ENCODE results near the gene SIKE1.
"Not testable (repeated sequence)": the region's sequence is repeated elsewhere in the genome, so short reads cannot be mapped to it uniquely, and the experiment has no call there.

Gene SIKE1

DNA sequence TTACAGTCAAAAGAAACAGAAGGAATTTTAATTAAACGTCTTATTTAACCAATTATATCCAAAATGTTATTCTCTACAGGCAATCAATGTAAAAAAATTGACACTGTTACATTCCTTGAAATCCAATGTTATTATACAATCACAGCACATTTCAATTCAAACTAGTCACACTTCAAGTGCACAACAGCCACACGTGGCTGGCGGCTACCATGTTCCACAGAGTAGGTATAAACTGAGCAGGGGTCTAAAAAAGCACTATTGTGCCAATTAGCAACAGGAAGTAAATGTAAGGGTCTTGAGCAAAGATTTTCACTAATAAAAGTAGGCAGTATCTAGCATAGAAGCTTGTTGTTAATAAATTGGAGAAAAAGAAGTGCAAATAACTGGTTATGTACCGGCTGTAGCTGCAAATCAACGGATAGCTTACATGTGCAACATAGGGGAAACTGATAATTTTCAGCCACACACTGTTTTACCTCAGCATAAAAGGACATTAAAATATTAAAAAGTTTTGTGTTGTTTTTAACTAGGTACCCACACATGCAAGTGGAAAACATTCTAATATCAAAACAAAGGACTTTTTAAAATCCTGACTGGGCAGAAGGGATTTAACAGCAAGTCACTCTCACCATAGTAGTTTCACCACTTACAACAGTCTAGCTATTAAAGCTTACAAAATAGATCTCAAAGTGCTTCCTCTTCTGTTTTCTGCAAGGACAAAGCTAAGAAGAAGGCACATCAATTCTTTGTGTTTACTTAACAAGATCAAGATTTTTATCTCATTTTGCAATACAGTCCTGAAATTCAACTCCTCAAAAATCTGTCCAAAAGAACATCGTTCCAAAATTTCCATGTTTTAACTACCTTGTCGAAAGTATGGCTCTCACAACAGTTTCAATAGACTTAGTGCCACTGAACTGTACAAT is 25.2 kb downstream of the SIKE1 start:
- peak overlapping the region; percentile 24; the same call in 1 of the 2 replicates for H3K27ac ChIP-seq (ENCODE audit: low read depth, low read length)
- no peak overlapping the region for H3K9ac ChIP-seq (ENCODE audit: low read length)
- H3K36me3 ChIP-seq (ENCODE audit: control insufficient read depth, insufficient read depth, low read length): peaks cover 20% of the 10 kb centered on the region
- H3K4me3 ChIP-seq (ENCODE audit: low read depth, low read length): peak overlapping the region; percentile 85
- H3K27me3 ChIP-seq (ENCODE audit: control insufficient read depth, insufficient read depth, low read length): no peaks in the 10 kb centered on the region
- H3K4me1 ChIP-seq (ENCODE audit: control insufficient read depth, insufficient read depth, low read length): peaks cover 40% of the 10 kb centered on the region
- H3K9me3 ChIP-seq (ENCODE audit: control insufficient read depth, insufficient read depth, low read depth, low read length): no peaks in the 10 kb centered on the region

DNA sequence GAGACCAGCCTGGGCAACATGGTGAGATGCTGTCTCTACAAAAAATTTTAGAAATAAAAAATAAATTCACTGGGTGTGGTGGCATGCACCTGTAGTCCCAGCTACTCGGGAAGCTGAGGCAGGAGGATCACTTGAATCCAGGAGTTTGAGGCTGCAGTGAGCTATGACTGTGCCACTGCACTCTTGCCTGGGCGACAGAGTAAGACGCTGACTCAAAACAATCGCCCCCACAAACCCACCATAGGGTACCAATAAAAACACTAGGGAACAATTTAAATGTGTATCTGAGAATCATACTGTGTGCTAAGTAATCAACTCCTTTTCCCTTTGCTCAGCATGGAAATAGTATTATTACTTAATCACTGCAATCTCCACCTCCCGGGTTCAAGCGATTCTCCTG is 26.8 kb downstream of the SIKE1 start:
- H3K9ac ChIP-seq (ENCODE audit: low read length); H3K9me3 ChIP-seq (ENCODE audit: control insufficient read depth, insufficient read depth, low read depth, low read length); H3K27ac ChIP-seq (ENCODE audit: low read depth, low read length); H3K27me3 ChIP-seq (ENCODE audit: control insufficient read depth, insufficient read depth, low read length): not testable (repeated sequence)
- Histone ChIP-seq H3K4me1 (ENCODE audit: control insufficient read depth, insufficient read depth, low read length) (peaks cover 40% of the 10 kb centered on the region), H3K36me3 (ENCODE audit: control insufficient read depth, insufficient read depth, low read length) (peaks cover 36% of the 10 kb centered on the region), H3K4me3 (ENCODE audit: low read depth, low read length) (peak overlapping the region; percentile 13; the same call in 1 of the 2 replicates)

DNA sequence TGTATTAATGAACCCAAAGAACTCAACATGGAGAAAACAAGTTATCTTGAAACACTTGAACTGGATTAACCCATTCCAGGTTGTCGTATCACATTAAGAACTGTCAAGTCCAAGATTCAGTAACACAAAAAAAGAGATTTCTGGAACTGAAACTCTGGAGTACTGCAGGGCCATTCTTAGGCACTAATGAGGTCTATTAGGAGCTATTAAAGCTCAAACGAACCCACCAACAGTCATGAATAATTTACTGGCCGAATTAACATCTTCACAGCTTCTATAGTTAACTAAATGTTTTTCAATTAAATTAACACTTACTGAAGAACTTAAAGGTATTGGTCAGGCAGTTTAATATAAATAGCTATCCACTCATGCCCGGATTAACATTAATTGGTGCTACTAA is 27.3 kb downstream of the SIKE1 start:
- H3K27me3 ChIP-seq (ENCODE audit: control insufficient read depth, insufficient read depth, low read length): no peaks in the 10 kb centered on the region
- H3K9ac ChIP-seq (ENCODE audit: low read length): no peak overlapping the region
- peak overlapping the region; percentile 13; the same call in 1 of the 2 replicates for H3K4me3 ChIP-seq (ENCODE audit: low read depth, low read length)
- H3K4me1 ChIP-seq (ENCODE audit: control insufficient read depth, insufficient read depth, low read length): peaks cover 37% of the 10 kb centered on the region
- no peaks in the 10 kb centered on the region for H3K9me3 ChIP-seq (ENCODE audit: control insufficient read depth, insufficient read depth, low read depth, low read length)
- no peak overlapping the region for H3K27ac ChIP-seq (ENCODE audit: low read depth, low read length)
- peaks cover 41% of the 10 kb centered on the region for H3K36me3 ChIP-seq (ENCODE audit: control insufficient read depth, insufficient read depth, low read length)

DNA sequence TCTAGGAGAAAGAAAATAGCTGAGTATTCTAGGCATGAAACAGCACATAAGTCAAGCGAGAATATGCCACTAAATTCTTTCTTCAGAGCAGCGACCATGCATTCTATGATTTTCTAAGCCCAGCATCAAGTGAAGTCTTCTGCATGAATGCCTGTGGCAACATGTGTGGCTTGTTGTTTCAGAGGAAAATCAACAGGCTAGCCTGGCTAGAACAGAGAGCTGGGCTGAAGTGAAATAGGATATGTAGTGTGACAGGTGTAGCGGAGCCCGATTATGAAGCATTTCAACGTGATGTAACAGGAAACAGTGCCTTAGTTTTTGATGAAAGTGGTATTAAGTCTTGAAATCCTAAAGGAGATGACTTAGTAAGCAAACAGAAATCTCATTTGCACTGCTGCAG is 29.7 kb downstream of the SIKE1 start:
- Histone ChIP-seq H3K9ac (ENCODE audit: low read length) (no peak overlapping the region), H3K4me3 (ENCODE audit: low read depth, low read length) (no peak overlapping the region), H3K27ac (ENCODE audit: low read depth, low read length) (no peak overlapping the region), H3K27me3 (ENCODE audit: control insufficient read depth, insufficient read depth, low read length) (no peaks in the 10 kb centered on the region), H3K4me1 (ENCODE audit: control insufficient read depth, insufficient read depth, low read length) (peaks cover 34% of the 10 kb centered on the region), H3K9me3 (ENCODE audit: control insufficient read depth, insufficient read depth, low read depth, low read length) (no peaks in the 10 kb centered on the region), H3K36me3 (ENCODE audit: control insufficient read depth, insufficient read depth, low read length) (peaks cover 64% of the 10 kb centered on the region)

DNA sequence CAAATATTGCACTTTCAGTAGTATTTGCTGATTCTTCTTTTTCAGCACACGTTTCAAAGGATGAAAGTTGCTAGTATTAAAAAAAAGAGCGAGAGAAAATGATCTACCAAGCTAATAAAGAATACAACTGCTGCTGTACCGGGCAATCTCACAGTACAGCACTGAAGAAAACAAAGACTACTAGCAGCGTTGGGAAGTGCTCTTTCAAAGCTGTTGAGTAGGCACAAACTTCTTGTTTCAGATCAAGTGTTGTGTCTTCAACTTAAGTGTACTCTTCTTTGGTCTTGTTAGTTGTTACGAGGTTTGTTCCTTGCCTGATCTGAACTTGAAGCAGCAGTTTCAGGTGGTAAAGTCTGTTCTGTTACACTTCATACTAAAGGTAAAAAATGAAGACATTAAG is 30.6 kb downstream of the SIKE1 start:
- Histone ChIP-seq H3K4me1 (ENCODE audit: control insufficient read depth, insufficient read depth, low read length) (peaks cover 25% of the 10 kb centered on the region), H3K36me3 (ENCODE audit: control insufficient read depth, insufficient read depth, low read length) (peaks cover 67% of the 10 kb centered on the region)

DNA sequence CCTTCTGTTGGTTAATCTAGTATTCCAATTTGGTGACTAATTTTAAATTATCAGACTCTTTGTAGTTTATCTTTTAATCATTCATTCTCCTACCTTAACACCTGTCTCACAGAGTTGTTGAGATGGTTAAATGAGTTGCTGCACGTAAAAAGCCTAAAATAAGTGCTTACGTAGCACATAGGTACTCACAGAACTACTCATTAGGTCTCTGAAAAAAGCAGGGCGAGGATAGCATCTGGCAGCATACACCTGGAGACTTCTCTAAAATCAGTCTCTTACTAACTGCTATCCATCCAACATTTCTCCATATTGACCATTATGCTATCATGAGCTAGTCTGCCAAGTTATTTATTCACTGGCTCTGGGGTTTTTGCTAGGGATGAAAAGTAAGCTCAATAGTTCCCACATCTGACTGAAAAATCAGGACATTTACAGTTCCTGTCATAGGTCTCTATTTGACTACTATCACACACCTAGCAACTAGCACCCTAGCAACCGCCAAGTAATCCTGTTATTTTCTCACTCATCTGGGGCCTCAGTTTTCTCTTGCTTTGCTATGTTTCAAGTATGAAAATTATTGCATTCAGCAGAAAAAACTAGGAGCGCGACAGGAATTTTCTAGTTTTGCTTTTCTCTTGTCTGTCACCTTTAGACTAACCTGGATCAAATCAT is 33.9 kb downstream of the SIKE1 start:
- H3K27ac ChIP-seq (ENCODE audit: low read depth, low read length): no peak overlapping the region
- H3K9ac ChIP-seq (ENCODE audit: low read length): no peak overlapping the region
- H3K9me3 ChIP-seq (ENCODE audit: control insufficient read depth, insufficient read depth, low read depth, low read length): no peaks in the 10 kb centered on the region
- no peak overlapping the region for H3K4me3 ChIP-seq (ENCODE audit: low read depth, low read length)
- peaks cover 92% of the 10 kb centered on the region for H3K36me3 ChIP-seq (ENCODE audit: control insufficient read depth, insufficient read depth, low read length)
- no peaks in the 10 kb centered on the region for H3K27me3 ChIP-seq (ENCODE audit: control insufficient read depth, insufficient read depth, low read length)
- H3K4me1 ChIP-seq (ENCODE audit: control insufficient read depth, insufficient read depth, low read length): 0 out of 2 replicates have a peak, but pooled peaks cover under 1% of the 10 kb centered on the region

More for the DNA sequence above, 30.6 kb downstream of the SIKE1 start:
- H3K4me3 ChIP-seq (ENCODE audit: low read depth, low read length): no peak overlapping the region
- H3K9me3 ChIP-seq (ENCODE audit: control insufficient read depth, insufficient read depth, low read depth, low read length): no peaks in the 10 kb centered on the region
- H3K27ac ChIP-seq (ENCODE audit: low read depth, low read length): no peak overlapping the region
- H3K27me3 ChIP-seq (ENCODE audit: control insufficient read depth, insufficient read depth, low read length): no peaks in the 10 kb centered on the region
- no peak overlapping the region for H3K9ac ChIP-seq (ENCODE audit: low read length)

DNA sequence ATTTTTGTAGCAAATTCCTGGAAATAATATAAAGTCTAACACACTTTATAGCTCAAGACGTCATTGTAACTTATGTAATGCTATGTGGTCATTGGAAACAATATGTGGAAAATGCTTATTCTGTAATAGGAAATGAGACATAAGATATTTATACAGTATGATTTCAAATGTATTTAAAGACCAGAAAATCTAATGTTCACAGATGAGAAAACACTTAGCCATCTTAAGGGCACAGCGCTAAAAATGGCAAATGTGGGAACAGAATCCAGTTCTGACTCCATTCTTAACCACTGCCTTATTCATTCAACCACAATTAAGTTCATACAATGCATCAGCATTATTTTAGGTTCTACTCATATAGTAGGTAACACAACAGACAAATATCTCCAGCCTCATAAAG is 35.2 kb downstream of the SIKE1 start:
- no peaks in the 10 kb centered on the region for H3K27me3 ChIP-seq (ENCODE audit: control insufficient read depth, insufficient read depth, low read length)

DNA sequence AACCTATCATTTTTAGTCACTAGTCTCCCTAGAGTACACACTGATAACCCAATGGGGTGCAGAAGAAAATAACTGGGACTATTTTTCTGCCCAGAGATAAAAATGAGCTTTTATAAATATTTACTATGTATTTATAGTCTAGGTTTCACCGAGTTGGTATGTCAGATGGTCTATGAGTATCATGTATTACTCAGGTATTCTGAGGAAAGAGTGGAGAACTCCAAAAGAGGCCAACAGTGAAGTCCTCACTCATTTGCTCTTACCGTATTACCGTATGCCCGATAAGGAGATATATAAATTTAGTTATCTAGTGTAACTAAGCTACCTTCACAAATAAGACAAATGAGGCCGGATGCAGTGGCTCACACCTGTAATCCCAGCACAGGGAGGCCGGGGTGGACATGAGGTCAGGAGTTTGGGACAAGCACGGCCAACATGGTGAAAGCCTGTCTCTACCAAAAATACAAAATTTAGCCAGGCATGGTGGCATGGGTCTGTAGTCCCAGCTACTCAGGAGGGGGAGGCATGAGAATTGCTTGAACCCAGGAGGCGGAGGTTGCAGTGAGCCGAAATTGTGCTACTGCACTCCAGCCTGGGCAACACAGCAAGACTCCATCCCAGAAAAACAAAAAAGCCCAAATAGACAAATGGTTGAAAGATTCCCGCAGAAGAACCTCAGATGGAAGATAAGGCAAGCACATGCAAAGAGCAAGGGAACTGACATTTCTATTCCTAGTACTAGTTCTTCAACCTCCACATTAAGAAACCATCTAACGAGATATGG is 38.3 kb downstream of the SIKE1 start:
- Histone ChIP-seq H3K9me3 (ENCODE audit: control insufficient read depth, insufficient read depth, low read depth, low read length) (no peaks in the 10 kb centered on the region), H3K4me1 (ENCODE audit: control insufficient read depth, insufficient read depth, low read length) (no peaks in the 10 kb centered on the region), H3K9ac (ENCODE audit: low read length) (no peak overlapping the region), H3K36me3 (ENCODE audit: control insufficient read depth, insufficient read depth, low read length) (peaks cover 97% of the 10 kb centered on the region), H3K27me3 (ENCODE audit: control insufficient read depth, insufficient read depth, low read length) (no peaks in the 10 kb centered on the region), H3K27ac (ENCODE audit: low read depth, low read length) (no peak overlapping the region), H3K4me3 (ENCODE audit: low read depth, low read length) (no peak overlapping the region)

More for the DNA sequence above, 35.2 kb downstream of the SIKE1 start:
- Histone ChIP-seq H3K4me3 (ENCODE audit: low read depth, low read length) (no peak overlapping the region), H3K9ac (ENCODE audit: low read length) (no peak overlapping the region), H3K4me1 (ENCODE audit: control insufficient read depth, insufficient read depth, low read length) (no peaks in the 10 kb centered on the region), H3K27ac (ENCODE audit: low read depth, low read length) (no peak overlapping the region), H3K9me3 (ENCODE audit: control insufficient read depth, insufficient read depth, low read depth, low read length) (no peaks in the 10 kb centered on the region), H3K36me3 (ENCODE audit: control insufficient read depth, insufficient read depth, low read length) (peaks cover 98% of the 10 kb centered on the region)

DNA sequence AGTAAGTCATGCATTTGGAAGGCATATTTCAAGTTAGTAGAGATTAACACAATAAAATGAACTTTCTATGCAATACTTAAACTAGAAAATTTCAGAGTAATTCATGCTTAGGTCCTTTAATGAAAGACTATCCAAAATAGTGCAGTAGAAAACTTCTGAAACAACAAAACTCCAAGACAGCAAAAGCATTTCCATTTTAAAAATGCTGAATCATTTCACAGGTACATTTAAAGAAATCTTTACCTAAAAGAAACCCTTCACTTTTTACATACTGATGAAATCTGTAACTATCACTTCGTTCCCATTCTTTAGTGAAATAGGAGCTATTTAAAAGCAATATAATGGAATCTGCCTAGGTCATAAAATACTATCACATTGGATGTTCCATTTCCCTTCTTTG is 40.2 kb downstream of the SIKE1 start:
- no peak overlapping the region for H3K4me3 ChIP-seq (ENCODE audit: low read depth, low read length)
- H3K9me3 ChIP-seq (ENCODE audit: control insufficient read depth, insufficient read depth, low read depth, low read length): no peaks in the 10 kb centered on the region
- H3K9ac ChIP-seq (ENCODE audit: low read length): no peak overlapping the region
- no peaks in the 10 kb centered on the region for H3K4me1 ChIP-seq (ENCODE audit: control insufficient read depth, insufficient read depth, low read length)
- H3K27me3 ChIP-seq (ENCODE audit: control insufficient read depth, insufficient read depth, low read length): no peaks in the 10 kb centered on the region
- peaks cover 97% of the 10 kb centered on the region for H3K36me3 ChIP-seq (ENCODE audit: control insufficient read depth, insufficient read depth, low read length)
- H3K27ac ChIP-seq (ENCODE audit: low read depth, low read length): peak overlapping the region; percentile 4; the same call in 1 of the 2 replicates

DNA sequence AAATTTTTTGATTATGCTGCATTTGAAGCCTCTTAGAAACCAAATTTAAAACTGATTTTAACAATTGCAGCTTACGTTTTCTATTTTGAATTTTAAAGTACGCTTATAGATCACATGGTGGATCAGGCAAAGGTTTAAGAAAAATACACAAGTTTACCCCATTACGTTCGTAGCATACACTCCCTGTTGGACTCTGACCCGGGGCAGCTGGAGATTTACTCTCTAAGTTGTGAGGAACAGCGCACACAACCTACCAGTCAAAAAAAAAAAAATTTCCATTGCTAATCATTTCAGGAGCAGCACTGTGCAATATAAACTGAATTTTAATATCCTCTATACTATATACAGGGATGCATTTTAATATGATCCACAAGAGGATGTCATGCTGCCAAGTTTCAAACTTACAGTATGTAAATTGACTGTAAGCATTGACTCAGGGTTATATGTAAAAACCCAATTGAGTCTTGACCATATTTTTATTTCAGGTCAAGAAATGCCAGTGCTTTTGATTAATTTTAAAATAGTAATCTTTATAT is 43.1 kb downstream of the SIKE1 start:
- Histone ChIP-seq H3K36me3 (ENCODE audit: control insufficient read depth, insufficient read depth, low read length) (peaks cover 98% of the 10 kb centered on the region), H3K27me3 (ENCODE audit: control insufficient read depth, insufficient read depth, low read length) (no peaks in the 10 kb centered on the region), H3K4me1 (ENCODE audit: control insufficient read depth, insufficient read depth, low read length) (no peaks in the 10 kb centered on the region), H3K4me3 (ENCODE audit: low read depth, low read length) (no peak overlapping the region), H3K9ac (ENCODE audit: low read length) (no peak overlapping the region), H3K9me3 (ENCODE audit: control insufficient read depth, insufficient read depth, low read depth, low read length) (no peaks in the 10 kb centered on the region), H3K27ac (ENCODE audit: low read depth, low read length) (no peak overlapping the region)

Data from HUES6 (cell line).